Fibroblast of pulmonary artery (primary cell): ENCODE data around the gene RASL11A.

ENCODE experiments used
- DNase-seq: peaks from one replicate; pipeline ENCODE4 v3.0.0-alpha.2; 2010; ENCODE audit warnings: low read depth
- H3K4me3 ChIP-seq: replicated peaks from 2 replicates; pipeline ENCODE4 v1.5.1; 2011; ENCODE audit warnings: low read depth, mild to moderate bottlenecking, control low read depth, low read length, moderate library complexity
- CTCF ChIP-seq: IDR thresholded peaks from 2 replicates; pipeline ENCODE4 v1.5.1; 2011; ENCODE audit warnings: mild to moderate bottlenecking, control low read depth, low read length, inconsistent platforms; ENCODE audit errors: missing control alignments

RASL11A gene

GRCh38 chr13:27242702-27243101, 27.9 kb upstream of the RASL11A start:
- H3K4me3 ChIP-seq: no peak overlapping the region
- TF ChIP-seq CTCF: no peak
- DNase-seq: no peak

- DNase-seq: no peak
- no peak for TF ChIP-seq CTCF
- H3K4me3 ChIP-seq: no peak overlapping the region
These were observed 25.0 kb upstream of the RASL11A start for GRCh38 chr13:27245610-27246009.

GRCh38 chr13:27250833-27251165, 19.8 kb upstream of the RASL11A start:
- TF ChIP-seq CTCF: no peak
- H3K4me3 ChIP-seq: peak overlapping the region; percentile 85
- DNase-seq: no peak

- DNase-seq: peak; percentile 99
These were observed 19.2 kb upstream of the RASL11A start, which contains the start of gene RPL21 for GRCh38 chr13:27251166-27252091. TSS of gene RPL21 (plus strand) at chr13:27251558. CDS start at chr13:27253777, 2,219 bp downstream.

GRCh38 chr13:27252467-27252866, 18.2 kb upstream of the RASL11A start:
- no peak for TF ChIP-seq CTCF
- DNase-seq: no peak
- H3K4me3 ChIP-seq: peak overlapping the region; percentile 85

More at GRCh38 chr13:27251166-27252091, 19.2 kb upstream of the RASL11A start, which contains the start of gene RPL21:
- no peak for TF ChIP-seq CTCF
- H3K4me3 ChIP-seq: peak within 1 kb of the TSS; percentile 85

GRCh38 chr13:27257233-27257568, 13.4 kb upstream of the RASL11A start:
- no peak for TF ChIP-seq CTCF
- no peak for DNase-seq
- no peak overlapping the region for H3K4me3 ChIP-seq
